ENCODE measurements around the gene CXCL1.

Gene CXCL1

DNA sequence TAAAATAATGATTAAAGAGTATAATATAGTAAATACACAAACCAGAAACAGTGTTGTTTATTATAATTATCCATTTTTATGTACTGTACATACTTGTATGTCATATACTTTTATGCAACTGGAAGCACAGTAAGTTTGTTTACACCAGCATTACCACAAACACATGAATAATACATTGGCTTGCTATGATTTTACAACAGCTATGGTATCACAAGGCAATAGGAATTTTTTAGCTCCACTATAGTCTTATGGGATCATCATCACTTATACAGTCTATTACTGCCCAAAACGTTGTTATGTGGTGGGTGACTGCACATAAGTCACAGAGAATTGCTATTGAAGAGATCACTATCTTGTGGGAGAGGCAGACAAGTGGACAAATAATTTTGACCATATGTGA lies 17.9 kb upstream of the CXCL1 start:
- no peak for DNase-seq (ENCODE audit: low spot score)

DNA sequence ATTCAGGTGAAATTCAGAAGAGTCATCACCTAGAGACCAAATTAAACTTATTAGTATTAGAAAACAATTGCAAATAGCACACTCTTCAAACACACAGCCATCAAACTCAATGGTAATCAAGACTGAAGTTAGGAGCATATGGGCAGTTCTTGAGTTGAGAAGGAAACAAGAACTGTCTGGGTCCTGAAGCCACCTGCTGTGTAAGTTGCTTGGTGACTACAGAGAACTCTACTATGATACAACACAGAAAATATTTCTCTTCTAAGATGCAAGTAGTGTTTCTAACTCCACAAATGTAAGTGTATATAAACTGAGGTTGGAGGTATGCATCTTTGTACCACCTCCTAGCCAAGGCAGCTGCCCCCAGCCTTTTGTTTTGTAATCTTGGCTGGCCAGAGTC lies 16.4 kb upstream of the CXCL1 start:
- no peak for DNase-seq (ENCODE audit: low spot score)

DNA sequence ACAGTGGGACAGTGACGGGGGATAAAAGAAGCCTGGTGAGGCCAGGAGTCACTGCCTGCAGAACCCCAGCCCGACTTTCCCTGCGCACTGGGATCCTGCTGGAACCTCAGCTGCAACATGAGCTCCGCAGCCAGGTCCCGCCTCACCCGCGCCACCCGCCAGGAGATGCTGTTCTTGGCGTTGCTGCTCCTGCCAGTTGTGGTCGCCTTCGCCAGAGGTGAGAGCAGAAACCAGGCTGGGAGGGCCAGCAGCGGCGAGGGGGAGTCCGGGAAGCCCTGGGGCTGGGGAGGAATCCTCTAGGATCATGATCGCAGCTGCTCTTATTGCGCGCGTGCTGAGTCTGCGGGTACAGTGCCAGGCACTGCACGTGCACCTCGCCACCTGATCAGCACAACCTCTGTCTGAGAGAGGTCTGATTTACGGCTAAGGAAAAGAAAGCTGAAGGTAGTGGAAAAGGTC lies 15.9 kb upstream of the CXCL1 start, which contains the start of gene PF4V1:
TSS of gene PF4V1 (plus strand) at position 51 of the 459 bp plus-strand sequence. CDS start at position 118, 67 bp downstream.
- DNase-seq (ENCODE audit: low spot score) = no peak

DNA sequence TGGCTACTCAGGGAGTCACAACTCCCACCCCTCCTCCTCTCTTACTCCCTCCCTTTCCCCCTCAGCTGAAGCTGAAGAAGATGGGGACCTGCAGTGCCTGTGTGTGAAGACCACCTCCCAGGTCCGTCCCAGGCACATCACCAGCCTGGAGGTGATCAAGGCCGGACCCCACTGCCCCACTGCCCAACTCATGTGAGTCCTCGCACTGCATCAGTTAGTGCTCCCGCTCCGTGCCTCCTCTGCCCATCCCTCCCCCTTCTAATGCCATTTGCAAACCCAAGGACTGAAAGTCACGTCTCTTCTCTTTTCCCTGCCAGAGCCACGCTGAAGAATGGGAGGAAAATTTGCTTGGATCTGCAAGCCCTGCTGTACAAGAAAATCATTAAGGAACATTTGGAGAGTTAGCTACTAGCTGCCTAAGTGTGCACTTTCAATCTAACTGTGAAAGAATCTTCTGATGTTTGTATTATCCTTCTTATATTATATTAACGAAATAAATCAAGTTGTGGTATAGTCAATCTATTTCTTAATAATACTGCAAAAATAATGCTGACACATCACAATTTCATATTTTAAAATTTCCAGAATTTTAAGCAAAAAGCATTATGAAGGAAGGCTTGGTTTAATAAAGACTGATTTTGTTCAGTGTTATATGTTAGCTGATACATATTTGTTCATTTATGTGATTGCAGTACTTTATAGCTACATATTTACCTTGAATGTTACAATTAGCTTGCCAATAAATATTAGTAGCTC lies 15.3 kb upstream of the CXCL1 start:
- DNase-seq (ENCODE audit: low spot score) = no peak

DNA sequence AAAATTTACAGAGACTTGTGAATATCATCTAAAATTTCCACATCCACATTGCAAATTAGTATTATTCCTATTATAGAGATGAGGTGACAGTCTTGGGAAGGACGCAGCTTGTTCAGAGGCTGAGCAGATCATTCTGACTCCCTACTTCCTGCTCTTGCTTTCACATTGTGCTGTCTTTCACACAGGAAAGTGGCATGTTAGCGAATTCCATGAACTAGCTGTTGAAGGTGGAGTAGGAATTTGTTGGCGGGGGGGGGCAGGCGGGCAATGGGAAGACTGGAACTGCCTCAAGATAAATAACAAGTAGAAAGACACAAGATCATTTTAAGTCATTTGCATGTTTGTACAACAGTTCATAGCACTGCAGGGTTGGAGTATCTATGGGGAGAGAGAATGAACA lies 13.8 kb upstream of the CXCL1 start:
- DNase-seq (ENCODE audit: low spot score) = no peak

DNA sequence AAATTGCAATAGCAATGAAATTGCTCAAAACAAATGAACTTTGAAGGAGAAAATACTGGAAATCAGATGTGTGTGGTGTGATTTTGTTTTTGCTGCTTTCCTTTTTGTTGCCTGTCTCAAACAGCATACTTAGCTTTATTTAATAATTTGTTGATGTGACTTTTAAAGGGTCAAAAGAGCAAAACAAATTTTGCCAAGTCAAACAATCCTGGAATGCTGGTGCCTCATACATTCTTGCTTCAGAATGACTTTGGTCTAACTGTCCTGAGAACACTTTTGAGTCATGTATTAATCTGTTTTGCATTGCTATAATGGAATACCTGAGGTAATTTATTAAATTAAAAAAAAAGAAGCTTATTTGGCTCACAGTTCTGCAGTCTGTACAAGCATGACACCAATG lies 12.7 kb upstream of the CXCL1 start:
- no peak for DNase-seq (ENCODE audit: low spot score)

DNA sequence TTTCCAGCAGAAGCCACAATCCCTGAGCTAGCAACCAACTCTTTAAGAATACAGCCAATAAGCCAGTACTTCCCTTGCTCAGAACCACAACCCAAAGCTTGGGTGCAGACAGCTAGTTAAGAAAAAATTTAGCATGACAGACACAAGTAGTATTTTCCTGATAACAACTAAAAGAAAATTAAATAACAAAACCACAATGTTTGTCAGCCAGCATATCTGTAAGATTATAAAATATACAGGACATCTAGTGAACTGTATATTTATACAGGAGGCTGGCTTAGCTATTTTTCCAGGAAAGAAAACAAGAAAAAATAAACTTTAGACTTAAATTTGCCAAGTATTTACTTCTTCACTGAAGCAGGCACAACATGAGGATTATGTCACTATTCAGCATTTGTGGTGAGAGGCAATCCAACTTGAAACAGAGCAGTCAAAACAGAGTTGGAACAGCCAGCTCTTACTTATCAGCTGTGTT lies 9.5 kb upstream of the CXCL1 start:
- no peak for DNase-seq (ENCODE audit: low spot score)

DNA sequence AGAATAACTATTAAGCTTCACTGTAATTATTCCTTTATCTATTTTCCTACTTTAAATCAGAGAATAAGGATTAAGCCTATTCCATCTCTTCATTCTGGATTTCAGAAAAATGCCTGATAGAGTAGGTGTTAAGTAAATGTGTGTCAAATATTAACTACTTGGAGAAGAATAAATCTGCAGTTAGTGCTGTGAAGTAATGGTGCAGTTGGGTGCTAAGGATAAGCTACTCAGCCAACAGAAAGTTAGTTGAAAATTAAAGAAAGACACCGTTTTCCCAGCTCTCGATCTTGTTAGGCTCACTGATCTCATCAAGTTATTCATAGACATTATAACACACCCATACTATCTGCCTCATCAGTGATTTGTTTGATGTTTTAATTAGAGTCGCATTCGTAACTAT lies 9.0 kb upstream of the CXCL1 start:
- no peak for DNase-seq (ENCODE audit: low spot score)

DNA sequence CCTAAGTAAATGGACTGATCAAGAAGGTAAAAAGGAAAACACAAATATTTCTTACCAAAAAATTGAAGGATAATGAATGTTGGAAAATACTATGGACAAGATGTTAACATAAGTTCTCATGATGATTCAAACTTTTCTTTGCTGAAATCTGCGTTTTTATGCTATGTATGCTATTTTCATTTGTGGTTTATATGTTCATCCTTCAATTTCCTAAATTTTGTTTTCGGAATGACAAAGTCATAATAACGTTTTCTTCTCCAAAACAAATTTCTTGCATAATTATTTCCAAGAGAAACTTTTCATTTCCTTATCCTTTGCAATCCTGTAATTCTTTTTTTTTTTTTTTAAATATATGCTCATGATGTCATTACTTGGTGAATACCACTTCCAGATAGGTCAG lies 8.3 kb upstream of the CXCL1 start:
- no peak for DNase-seq (ENCODE audit: low spot score)

DNA sequence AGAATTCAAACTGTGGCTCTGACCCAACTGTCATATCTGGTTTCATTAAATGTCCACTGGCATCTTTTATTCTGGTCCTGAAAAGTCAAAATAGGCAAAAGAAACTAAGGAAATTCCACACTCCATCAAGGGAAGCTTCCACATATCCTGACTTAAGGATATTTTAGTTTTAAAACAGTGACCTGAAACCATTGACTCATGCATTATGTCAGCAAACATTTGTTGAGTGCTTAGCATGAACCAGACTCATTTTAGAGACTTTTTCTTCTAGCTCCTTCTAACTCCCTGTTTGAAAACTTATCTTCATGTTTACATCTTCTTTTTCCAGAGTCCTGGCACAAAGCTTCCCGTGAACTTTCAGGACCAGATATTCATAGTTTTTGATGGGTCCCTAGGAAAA lies 6.9 kb upstream of the CXCL1 start:
- DNase-seq (ENCODE audit: low spot score) = no peak

DNA sequence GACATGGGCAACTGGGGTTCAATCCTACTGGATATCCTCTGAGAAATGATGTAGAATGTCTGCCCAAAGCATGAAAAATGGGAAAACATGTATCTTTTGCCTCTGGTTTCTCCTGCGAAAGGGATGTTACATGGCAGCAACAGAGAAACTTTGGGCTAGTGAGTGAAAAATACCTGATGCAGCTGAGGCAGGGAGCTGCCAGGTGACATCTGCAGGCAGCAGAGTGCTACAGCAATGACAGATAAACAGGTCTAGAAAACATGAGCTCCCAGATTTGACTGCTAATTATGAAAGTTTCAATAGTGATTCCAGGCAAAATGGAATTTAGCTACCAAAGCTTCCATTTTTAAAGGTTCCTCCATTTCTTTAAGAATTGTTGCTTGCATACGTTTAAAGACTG lies 4.8 kb upstream of the CXCL1 start:
- no peak for DNase-seq (ENCODE audit: low spot score)

DNA sequence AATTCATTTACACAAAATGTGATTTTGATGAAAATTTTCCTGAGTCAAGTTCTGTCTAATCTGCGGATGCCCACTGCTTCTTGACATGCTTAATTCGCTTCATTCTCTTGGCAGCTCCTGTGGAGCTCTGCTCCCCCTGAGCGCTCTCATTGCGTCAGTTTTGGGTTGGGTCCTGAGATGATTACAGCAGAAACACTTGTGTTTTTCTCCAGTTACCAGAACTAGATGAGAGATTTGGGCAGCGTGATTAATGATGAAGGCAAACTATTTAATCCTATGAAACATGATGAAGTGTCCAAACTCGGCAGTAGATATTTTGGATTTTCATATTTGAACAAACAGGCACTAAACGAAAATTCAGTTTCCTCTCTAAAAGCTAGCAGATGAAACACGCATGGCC lies 4.2 kb upstream of the CXCL1 start:
- no peak for DNase-seq (ENCODE audit: low spot score)

DNA sequence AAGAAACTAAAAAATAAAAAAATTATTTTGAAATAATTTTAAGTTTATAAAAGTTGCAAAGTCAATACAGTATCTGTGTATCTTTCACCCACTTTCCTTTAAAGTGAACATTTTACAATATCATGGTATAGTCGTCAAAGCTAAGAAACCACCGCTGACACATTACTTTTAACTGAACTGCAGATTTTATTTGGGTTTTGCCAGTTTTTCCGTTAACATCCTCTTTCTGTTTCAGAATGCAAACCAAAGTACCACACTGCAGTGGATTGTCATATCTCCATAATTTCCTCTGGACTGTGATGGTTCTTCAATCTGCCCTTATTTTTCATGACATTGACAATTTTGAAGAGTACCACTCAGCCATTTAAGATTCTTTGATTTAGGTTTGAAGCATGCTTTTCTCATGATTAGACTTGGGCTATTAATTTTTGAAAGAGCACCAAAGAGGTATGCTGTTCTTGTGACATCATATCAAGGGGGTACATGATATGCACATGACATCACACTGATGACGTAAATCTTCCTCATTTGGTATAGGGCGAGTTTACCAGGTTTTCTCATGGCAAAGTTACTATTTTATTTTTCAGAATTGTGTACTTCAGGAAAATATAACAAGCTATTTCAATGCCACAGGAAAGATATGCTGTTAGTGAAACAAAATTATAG lies 3.6 kb upstream of the CXCL1 start:
- no peak for DNase-seq (ENCODE audit: low spot score)

DNA sequence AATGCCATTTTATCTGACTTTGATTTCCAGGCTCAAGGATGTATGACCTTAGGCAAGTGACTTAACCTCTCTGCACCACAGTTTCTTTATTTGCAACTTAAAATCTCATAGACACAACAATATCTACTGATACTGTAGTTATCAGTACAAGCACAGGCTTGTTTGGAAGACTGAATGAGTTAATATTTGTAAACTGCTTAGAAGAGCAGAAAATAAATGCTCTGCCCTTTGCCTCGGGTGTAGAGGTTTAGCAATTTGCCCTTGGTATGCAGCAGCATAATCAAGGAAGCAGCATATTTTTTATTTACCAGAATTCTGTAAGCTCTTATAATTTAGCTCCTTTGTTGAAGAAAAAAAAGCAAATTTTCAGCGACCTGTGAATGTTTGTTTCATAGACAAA lies 2.9 kb upstream of the CXCL1 start:
- no peak for DNase-seq (ENCODE audit: low spot score)

DNA sequence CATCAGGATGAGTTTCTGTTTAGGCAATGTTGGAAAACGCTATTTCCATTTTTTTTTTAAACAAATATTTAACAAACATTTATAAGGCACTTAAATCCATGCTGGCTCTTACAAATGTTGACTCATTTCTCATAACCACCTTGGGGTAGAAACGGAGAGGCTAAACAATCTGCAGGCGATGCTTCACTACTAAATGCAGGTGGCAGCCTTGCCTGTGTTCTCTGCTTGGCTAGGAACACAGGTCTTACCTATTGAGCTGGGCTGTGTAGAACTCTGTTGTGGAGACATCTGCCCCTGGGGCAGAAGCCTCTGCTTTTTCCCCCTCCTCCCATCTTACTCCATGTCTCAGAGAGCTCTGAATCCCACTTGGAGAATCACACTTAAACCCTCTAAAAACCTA lies 1.4 kb upstream of the CXCL1 start:
- DNase-seq (ENCODE audit: low spot score) = no peak

DNA sequence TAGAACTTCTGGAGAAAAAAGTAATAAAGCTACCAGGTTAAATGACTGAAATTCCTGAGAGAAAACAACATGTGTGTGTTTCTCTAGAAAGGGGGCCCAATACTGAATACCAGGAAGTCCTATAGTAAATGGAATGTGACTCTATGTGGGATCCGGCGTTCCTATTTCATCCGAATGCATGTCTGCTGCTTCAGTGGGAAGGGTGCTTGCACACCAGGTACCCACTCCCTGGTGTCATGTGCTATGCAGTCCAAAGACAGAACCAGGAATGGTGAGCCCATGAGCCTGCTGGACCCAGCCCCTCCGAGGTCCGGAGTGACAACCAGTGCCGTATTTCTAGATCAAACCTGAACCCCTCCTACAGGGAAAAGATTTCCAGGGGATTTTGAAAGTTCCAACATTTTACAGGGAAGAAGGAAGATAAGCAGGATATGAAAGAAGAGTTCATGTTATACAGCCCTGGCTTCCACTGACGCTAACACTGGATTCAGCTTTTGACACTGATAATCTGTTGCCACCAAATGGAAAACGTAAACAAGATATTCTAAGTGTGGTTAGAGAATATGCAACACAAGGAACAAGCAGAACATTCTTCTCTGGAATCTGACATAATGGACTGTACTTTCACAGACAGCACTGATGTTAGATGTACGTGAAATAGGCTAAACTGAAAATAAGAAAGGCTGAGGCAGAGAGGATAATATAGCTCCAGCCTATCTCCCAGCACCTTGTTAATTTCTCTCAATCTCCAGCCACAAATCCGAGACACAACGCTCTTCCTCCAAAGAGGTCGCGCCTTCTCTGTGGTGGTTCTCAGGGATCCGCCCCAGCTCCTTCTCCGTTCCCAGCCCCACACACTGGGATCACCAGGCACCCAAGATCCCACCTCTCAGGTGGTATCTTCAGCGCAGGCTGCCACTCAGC lies 725 bp upstream of the CXCL1 start:
- no peak for DNase-seq (ENCODE audit: low spot score)

DNA sequence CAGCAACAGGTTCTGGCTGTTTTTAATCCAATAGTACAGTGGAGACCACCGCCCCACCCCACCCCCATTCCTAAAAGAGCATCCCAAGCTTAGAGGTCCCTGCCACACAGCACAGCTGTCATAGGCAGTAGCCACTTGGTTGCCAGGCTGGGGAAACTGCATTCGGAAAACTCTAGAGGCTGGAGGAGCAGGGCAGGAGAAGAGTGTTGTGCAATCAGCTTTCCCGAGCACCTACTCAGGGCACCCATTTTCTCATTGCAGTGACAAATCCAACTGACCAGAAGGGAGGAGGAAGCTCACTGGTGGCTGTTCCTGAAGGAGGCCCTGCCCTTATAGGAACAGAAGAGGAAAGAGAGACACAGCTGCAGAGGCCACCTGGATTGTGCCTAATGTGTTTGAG lies 1.1 kb downstream of the CXCL1 start:
- DNase-seq (ENCODE audit: low spot score) = no peak

DNA sequence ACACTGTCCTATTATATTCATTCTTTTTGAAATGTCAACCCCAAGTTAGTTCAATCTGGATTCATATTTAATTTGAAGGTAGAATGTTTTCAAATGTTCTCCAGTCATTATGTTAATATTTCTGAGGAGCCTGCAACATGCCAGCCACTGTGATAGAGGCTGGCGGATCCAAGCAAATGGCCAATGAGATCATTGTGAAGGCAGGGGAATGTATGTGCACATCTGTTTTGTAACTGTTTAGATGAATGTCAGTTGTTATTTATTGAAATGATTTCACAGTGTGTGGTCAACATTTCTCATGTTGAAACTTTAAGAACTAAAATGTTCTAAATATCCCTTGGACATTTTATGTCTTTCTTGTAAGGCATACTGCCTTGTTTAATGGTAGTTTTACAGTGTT lies 1.6 kb downstream of the CXCL1 start:
- DNase-seq (ENCODE audit: low spot score) = no peak

DNA sequence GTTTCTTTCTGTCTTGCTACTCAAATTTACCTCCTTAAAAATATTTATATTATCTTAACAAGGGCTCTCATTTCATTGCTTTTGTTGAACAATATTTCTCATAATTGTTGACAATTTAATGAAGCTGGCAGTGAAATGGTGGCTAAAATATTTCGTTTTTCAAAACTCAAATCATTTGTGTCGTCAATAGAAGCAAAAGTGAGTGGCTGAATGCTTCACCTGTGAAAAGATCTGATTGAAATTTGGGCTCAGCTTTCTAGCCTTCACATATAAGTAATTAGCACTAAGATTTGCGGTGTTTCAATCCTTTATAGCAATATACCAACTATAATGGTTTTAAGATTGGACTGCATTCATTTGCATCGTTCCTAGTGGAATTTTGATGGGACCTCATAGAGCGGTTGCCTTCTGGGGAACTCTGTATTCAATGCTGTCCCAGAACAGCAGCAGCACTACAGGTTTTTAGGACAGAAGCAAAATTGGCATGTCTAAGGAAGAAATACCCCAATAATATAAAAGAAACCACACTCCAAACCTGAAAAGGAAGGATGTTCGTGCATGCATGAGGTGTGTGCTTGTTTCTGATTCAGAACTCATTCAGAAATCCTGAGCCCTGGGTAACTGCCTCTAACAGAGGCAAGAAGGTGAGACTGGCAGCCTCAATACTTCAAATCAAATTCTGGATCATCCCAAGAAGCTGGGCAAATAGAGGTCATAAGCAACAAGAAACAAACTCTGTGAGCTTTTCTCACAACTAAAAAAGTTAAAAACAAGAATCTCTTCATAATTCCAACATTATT lies 2.5 kb downstream of the CXCL1 start:
- no peak for DNase-seq (ENCODE audit: low spot score)

DNA sequence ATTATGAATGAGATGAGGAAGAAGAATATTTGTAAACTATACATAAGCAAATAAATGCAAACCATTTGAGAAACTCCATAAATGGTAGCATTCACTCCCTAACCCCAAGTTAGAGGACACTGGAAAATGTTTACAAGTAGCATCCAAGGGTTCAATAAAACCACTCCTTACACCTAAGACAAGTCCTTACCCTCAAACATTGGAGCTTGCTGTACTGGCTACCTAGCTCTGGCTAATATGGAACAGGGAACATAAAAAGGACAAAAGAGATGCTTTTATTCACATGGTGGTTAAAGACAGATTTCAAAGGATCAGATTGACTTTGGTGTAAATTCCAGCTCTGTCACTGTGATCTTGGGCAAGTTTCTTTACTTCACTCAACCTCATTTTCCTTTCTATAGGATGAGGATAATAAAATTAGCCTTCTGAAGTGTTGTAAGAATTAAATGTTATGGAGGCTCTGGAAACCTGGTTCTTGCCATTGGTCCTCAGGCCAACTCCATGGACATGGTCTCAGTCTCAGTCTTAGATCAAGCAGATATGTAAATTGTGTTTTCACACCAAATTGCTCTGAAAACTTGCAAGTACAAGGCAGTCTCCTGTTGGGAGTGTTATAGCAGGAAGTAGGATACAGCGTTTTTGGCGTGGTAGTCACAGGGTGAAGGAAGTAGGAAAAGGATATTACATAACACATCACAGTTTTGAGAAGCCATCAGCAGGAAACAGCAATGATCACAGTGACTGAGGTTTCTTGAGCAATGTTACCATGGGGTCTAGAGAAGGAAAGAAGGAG lies 3.3 kb downstream of the CXCL1 start:
- no peak for DNase-seq (ENCODE audit: low spot score)
